Ishikawa (cell line): ENCODE data around the gene QSOX1.

Source experiments
- CEBPB ChIP-seq: IDR thresholded peaks from 2 replicates; pipeline ENCODE4 v1.6.1; 2012
- CREB1 ChIP-seq: IDR thresholded peaks from 2 replicates; pipeline ENCODE4 v1.6.1; 2012; ENCODE audit warnings: low read depth
- EGR1 ChIP-seq: IDR thresholded peaks from 2 replicates; pipeline ENCODE4 v1.6.1; 2012
- EP300 ChIP-seq: IDR thresholded peaks from 2 replicates; pipeline ENCODE4 v1.6.1; 2012; ENCODE audit warnings: borderline replicate concordance
- FOXM1 ChIP-seq: IDR thresholded peaks from 2 replicates; pipeline ENCODE4 v1.6.1; 2012; ENCODE audit warnings: low read depth, borderline replicate concordance
- NFIC ChIP-seq: IDR thresholded peaks from 2 replicates; pipeline ENCODE4 v1.6.1; 2012
- RAD21 ChIP-seq: IDR thresholded peaks from 2 replicates; pipeline ENCODE4 v1.6.1; 2012; ENCODE audit warnings: low read depth
- TAF1 ChIP-seq: IDR thresholded peaks from 2 replicates; pipeline ENCODE4 v1.6.1; 2012; ENCODE audit warnings: low read depth, mild to moderate bottlenecking
- TCF12 ChIP-seq: IDR thresholded peaks from 2 replicates; pipeline ENCODE4 v1.6.1; 2012; ENCODE audit warnings: low read depth
- TEAD4 ChIP-seq: IDR thresholded peaks from 2 replicates; pipeline ENCODE4 v1.6.1; 2012
- YY1 ChIP-seq: IDR thresholded peaks from 2 replicates; pipeline ENCODE4 v1.6.1; 2012; ENCODE audit warnings: low read depth
- ZBTB7A ChIP-seq: IDR thresholded peaks from 2 replicates; pipeline ENCODE4 v1.6.1; 2012; ENCODE audit warnings: low read depth
- TF ChIP-seq, protein P1 (sequence below): IDR thresholded peaks from 2 replicates; pipeline ENCODE4 v1.6.1; 2012
- TF ChIP-seq, protein P2 (sequence below): IDR thresholded peaks from 2 replicates; pipeline ENCODE4 v1.6.1; 2012; ENCODE audit warnings: low read depth, mild to moderate bottlenecking
- TF ChIP-seq, protein P3 (sequence below): IDR thresholded peaks from 2 replicates; pipeline ENCODE4 v1.6.1; 2012

Gene QSOX1

DNA sequence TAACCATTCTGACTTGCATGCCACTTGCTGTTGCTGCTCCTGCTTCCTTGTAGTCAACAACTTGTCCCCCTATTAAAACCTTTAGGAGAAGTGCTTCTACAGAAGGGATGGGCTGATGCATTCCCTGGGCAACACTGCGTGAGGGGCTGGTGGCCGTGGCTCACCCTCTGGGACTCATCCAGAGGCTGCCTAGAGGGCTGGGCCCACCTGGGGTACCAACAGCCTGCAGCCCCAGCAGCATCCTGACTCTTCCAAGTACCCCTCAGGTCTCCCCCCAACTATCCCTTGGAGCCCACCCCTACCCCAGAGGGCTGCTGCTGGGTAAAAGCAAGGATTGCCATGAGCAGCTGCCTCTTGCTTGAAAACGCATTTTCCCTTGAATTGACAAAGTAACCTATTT lies 40.7 kb downstream of the QSOX1 start:
- TF ChIP-seq EP300 (no peak), TEAD4 (no peak), NFIC (no peak), CREB1 (no peak), FOXM1 (no peak), EGR1 (no peak), TCF12 (no peak), RAD21 (no peak), YY1 (no peak), TAF1 (no peak), CEBPB (no peak), ZBTB7A (no peak)
- TF ChIP-seq, protein P1, sequence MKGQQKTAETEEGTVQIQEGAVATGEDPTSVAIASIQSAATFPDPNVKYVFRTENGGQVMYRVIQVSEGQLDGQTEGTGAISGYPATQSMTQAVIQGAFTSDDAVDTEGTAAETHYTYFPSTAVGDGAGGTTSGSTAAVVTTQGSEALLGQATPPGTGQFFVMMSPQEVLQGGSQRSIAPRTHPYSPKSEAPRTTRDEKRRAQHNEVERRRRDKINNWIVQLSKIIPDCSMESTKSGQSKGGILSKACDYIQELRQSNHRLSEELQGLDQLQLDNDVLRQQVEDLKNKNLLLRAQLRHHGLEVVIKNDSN, result no peak
- TF ChIP-seq, protein P2, sequence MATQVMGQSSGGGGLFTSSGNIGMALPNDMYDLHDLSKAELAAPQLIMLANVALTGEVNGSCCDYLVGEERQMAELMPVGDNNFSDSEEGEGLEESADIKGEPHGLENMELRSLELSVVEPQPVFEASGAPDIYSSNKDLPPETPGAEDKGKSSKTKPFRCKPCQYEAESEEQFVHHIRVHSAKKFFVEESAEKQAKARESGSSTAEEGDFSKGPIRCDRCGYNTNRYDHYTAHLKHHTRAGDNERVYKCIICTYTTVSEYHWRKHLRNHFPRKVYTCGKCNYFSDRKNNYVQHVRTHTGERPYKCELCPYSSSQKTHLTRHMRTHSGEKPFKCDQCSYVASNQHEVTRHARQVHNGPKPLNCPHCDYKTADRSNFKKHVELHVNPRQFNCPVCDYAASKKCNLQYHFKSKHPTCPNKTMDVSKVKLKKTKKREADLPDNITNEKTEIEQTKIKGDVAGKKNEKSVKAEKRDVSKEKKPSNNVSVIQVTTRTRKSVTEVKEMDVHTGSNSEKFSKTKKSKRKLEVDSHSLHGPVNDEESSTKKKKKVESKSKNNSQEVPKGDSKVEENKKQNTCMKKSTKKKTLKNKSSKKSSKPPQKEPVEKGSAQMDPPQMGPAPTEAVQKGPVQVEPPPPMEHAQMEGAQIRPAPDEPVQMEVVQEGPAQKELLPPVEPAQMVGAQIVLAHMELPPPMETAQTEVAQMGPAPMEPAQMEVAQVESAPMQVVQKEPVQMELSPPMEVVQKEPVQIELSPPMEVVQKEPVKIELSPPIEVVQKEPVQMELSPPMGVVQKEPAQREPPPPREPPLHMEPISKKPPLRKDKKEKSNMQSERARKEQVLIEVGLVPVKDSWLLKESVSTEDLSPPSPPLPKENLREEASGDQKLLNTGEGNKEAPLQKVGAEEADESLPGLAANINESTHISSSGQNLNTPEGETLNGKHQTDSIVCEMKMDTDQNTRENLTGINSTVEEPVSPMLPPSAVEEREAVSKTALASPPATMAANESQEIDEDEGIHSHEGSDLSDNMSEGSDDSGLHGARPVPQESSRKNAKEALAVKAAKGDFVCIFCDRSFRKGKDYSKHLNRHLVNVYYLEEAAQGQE, result no peak
- TF ChIP-seq, protein P3, sequence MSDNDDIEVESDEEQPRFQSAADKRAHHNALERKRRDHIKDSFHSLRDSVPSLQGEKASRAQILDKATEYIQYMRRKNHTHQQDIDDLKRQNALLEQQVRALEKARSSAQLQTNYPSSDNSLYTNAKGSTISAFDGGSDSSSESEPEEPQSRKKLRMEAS, result no peak

DNA sequence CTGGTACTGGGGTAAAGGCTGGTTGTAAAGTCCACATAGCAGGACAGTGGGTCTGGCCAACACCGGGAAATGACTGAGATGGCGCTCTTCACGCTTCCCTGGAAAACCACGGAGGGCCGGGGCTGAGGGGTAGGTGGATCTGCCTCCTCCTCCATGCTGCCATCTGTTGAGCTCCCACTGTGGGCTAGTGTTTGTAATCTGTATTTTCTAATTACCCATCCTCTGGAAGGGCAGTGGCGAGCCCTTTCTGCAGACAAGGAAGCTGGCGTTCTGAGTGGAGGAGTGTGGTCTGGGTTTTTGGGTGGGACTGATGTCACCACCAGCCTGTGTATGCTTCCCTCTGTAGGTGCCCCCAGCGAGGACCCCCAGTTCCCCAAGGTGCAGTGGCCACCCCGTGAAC lies 41.2 kb downstream of the QSOX1 start:
- TF ChIP-seq, protein P2, result no peak
- TF ChIP-seq CREB1 (no peak), TAF1 (no peak), ZBTB7A (no peak), YY1 (no peak), CEBPB (no peak), NFIC (no peak), RAD21 (no peak), EP300 (no peak)
- TF ChIP-seq, protein P3, result no peak
- TF ChIP-seq, protein P1, result no peak

DNA sequence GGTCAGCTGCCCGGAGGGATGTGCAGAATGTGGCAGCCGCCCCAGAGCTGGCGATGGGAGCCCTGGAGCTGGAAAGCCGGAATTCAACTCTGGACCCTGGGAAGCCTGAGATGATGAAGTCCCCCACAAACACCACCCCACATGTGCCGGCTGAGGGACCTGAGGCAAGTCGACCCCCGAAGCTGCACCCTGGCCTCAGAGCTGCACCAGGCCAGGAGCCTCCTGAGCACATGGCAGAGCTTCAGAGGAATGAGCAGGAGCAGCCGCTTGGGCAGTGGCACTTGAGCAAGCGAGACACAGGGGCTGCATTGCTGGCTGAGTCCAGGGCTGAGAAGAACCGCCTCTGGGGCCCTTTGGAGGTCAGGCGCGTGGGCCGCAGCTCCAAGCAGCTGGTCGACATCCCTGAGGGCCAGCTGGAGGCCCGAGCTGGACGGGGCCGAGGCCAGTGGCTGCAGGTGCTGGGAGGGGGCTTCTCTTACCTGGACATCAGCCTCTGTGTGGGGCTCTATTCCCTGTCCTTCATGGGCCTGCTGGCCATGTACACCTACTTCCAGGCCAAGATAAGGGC lies 41.9 kb downstream of the QSOX1 start:
- TF ChIP-seq CEBPB (no peak), NFIC (no peak), FOXM1 (no peak), EGR1 (no peak), EP300 (no peak), ZBTB7A (no peak), TEAD4 (no peak), TCF12 (no peak)
- TF ChIP-seq, protein P2, result no peak
- TF ChIP-seq, protein P1, result no peak
- TF ChIP-seq, protein P3, result no peak

DNA sequence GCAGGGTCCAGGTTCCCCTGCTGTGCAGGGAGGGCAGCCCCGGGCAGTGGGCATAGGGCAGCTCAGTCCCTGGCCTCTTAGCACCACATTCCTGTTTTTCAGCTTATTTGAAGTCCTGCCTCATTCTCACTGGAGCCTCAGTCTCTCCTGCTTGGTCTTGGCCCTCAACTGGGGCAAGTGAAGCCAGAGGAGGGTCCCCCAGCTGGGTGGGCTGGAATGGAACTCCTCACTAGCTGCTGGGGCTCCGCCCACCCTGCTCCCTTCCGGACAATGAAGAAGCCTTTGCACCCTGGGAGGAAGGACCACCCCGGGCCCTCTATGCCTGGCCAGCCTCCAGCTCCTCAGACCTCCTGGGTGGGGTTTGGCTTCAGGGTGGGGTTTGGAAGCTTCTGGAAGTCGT lies 42.6 kb downstream of the QSOX1 start:
- no peak for TF ChIP-seq EP300
- TF ChIP-seq YY1, result no peak
- TF ChIP-seq, protein P1, result no peak
- TF ChIP-seq ZBTB7A, result no peak
- no peak for TF ChIP-seq TAF1
- TF ChIP-seq, protein P2, result no peak
- no peak for TF ChIP-seq CREB1
- TF ChIP-seq, protein P3, result no peak
- TF ChIP-seq TEAD4, result no peak
- TF ChIP-seq TCF12, result no peak
- no peak for TF ChIP-seq NFIC
- no peak for TF ChIP-seq FOXM1
